BLaER1 treated with 17β-estradiol and CSF1 and Interleukin-3, amounts not matched to agents 10 nM and 100 nM (cell line): ENCODE measurements around the gene ARHGAP44.
A peak's percentile ranks its signal among the peaks of the same experiment; 100 is the strongest.

Source experiments
- H3K27ac ChIP-seq, 11 experiments: shearing (Covaris generic); formaldehyde crosslinking; 2 replicates each; pipeline ENCODE4 v1.8.1; 2022
- H3K27me3 ChIP-seq, 11 experiments: shearing (Covaris generic); formaldehyde crosslinking; 2 replicates each; pipeline ENCODE4 v1.8.1; 2022
- H3K36me3 ChIP-seq, 11 experiments: shearing (Covaris generic); formaldehyde crosslinking; 2 replicates each; pipeline ENCODE4 v1.8.1; 2022
- H3K4me1 ChIP-seq, 10 experiments: shearing (Covaris generic); formaldehyde crosslinking; 2 replicates each; pipeline ENCODE4 v1.8.1; 2022
- H3K4me2 ChIP-seq, 11 experiments: shearing (Covaris generic); formaldehyde crosslinking; 2 replicates each; pipeline ENCODE4 v1.8.1; 2022
- H3K4me3 ChIP-seq, 10 experiments: shearing (Covaris generic); formaldehyde crosslinking; 2 replicates each; pipeline ENCODE4 v1.8.1; 2022
- H3K9ac ChIP-seq, 11 experiments: shearing (Covaris generic); formaldehyde crosslinking; 2 replicates each; pipeline ENCODE4 v1.8.1; 2022
- H3K9me3 ChIP-seq, 11 experiments: shearing (Covaris generic); formaldehyde crosslinking; replicated peaks in 1 of 11; 2 replicates each; pipeline ENCODE4 v1.8.1; 2022
- H4K20me1 ChIP-seq, 11 experiments: shearing (Covaris generic); formaldehyde crosslinking; 2 replicates each; pipeline ENCODE4 v1.8.1; 2022
- Cebpa-rat ChIP-seq, 11 experiments: shearing (Covaris generic); IDR thresholded peaks; 2 replicates each; pipeline ENCODE4 v1.8.1; 2022

Gene ARHGAP44

GRCh38 chr17:13016881-13017654 lies 227.8 kb downstream of the ARHGAP44 start:
- H3K27me3 ChIP-seq: no peaks in the 10 kb centered on the region
- H4K20me1 ChIP-seq: peaks cover 0 to 40% (median 23%) of the 10 kb centered on the region in 11 experiments; a peak in 11 of 22 replicates
- H3K4me3 ChIP-seq: peak overlapping the region; percentile 89 to 100 (median 94)
- no peak for TF ChIP-seq Cebpa-rat (IDR thresholded peaks at IDR 0.05)
- peaks cover 19 to 46% (median 40%) of the 10 kb centered on the region in 10 experiments for H3K4me1 ChIP-seq
- peak overlapping the region; percentile 82 to 92 (median 86) for H3K9ac ChIP-seq
- no peaks in the 10 kb centered on the region for H3K9me3 ChIP-seq
- peak overlapping the region; percentile 55 to 88 (median 84) for H3K27ac ChIP-seq
- H3K4me2 ChIP-seq: peak overlapping the region; percentile 73 to 97 (median 90)
- H3K36me3 ChIP-seq: peaks cover 43 to 47% (median 46%) of the 10 kb centered on the region in 11 experiments

- H3K9ac ChIP-seq: peak within 1 kb of the TSS; percentile 84 to 92 (median 86)
- TF ChIP-seq Cebpa-rat (IDR thresholded peaks at IDR 0.05): no peak
Measured at GRCh38 chr17:13017655-13018459, 228.6 kb downstream of the ARHGAP44 start, which contains the start of gene ELAC2. ELAC2 (minus strand) TSS chr17:13018027; CDS start chr17:13017947, 80 bp downstream.

DNA sequence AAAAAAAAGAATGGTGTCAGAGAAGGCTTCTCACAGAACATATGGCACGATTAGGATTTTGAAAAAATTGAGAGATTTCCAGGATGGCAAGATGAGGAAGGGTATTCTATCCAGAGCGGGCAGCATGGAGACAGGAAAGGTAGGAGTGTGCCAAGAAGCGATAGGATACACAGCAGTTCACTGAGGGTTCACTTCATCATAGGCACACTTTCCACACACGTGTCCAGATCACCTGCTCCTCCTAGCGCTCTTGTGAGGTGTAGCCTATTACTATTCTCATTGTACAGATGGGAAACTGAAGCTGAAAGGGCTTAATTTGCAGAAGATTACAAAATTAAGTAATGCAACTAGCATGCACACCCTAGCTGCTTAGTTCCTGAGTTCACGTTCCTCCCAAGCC lies 234.7 kb downstream of the ARHGAP44 start:
- no peaks in the 10 kb centered on the region for H4K20me1 ChIP-seq
- H3K4me1 ChIP-seq: peaks cover 0 to 16% (median 7%) of the 10 kb centered on the region in 10 experiments; a peak in 14 of 20 replicates
- H3K9ac ChIP-seq: no peak overlapping the region
- H3K9me3 ChIP-seq: no peaks in the 10 kb centered on the region
- H3K27ac ChIP-seq: no peak overlapping the region
- TF ChIP-seq Cebpa-rat (IDR thresholded peaks at IDR 0.05): no peak
- H3K4me3 ChIP-seq: no peak overlapping the region
- no peaks in the 10 kb centered on the region for H3K27me3 ChIP-seq
- peak overlapping the region in 3 of 11 experiments; percentile 25 to 69 (median 36); a peak in 2 of 22 replicates for H3K4me2 ChIP-seq
- no peaks in the 10 kb centered on the region for H3K36me3 ChIP-seq

More at GRCh38 chr17:13017655-13018459, 228.6 kb downstream of the ARHGAP44 start, which contains the start of gene ELAC2:
- no peaks in the 10 kb centered on the region for H3K9me3 ChIP-seq
- H3K36me3 ChIP-seq: peaks cover 35 to 40% (median 38%) of the 10 kb centered on the region in 11 experiments
- H3K4me3 ChIP-seq: peak within 1 kb of the TSS; percentile 89 to 100 (median 94)
- H3K27ac ChIP-seq: peak within 1 kb of the TSS; percentile 72 to 88 (median 85)
- H3K4me1 ChIP-seq: peaks cover 19 to 46% (median 40%) of the 10 kb centered on the region in 10 experiments
- peak within 1 kb of the TSS; percentile 80 to 97 (median 90) for H3K4me2 ChIP-seq
- H4K20me1 ChIP-seq: peaks cover 0 to 32% (median 16%) of the 10 kb centered on the region in 11 experiments; a peak in 9 of 22 replicates
- H3K27me3 ChIP-seq: no peaks in the 10 kb centered on the region

DNA sequence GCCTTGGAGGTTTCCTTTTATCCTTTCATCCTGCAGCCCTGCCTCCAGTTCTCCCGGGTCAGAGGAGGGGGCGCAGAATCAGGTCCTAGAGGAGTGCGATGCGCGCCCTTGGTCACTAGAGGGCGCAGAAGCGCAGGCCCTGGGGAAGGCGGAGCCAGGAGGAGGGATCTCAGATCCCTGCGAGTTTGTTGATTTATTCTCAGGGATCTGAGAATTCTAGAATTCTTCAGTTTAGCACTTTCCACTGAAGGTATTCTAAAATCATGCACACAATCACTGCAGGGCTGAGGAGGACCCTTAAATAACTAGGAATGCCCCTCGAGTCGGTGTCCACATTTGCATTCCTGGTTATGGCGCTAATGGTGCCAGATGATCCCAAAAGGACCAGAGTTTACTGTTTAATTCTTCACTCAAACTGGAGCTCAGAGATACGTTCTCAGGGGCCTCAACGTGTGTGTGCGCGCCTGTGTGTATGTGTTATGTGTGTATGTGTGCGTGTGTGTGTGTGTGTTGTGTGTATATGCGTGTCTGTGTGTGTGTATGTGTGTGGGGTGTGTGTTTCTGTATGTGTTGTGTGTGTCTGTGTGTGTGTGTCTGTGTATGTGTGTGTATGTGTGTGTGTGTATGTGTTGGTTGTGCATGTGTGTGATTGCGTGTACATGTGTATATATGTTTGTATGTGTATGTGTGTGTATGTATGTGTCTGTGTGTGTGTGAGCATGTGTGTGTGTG lies 235.4 kb downstream of the ARHGAP44 start:
- no peaks in the 10 kb centered on the region for H4K20me1 ChIP-seq
- no peak overlapping the region for H3K27ac ChIP-seq
- H3K36me3 ChIP-seq: no peaks in the 10 kb centered on the region
- no peak for TF ChIP-seq Cebpa-rat (IDR thresholded peaks at IDR 0.05)
- H3K4me2 ChIP-seq: peak overlapping the region in 6 of 11 experiments; percentile 12 to 69 (median 30); a peak in 7 of 22 replicates
- H3K9ac ChIP-seq: no peak overlapping the region
- H3K27me3 ChIP-seq: no peaks in the 10 kb centered on the region
- H3K4me3 ChIP-seq: 0 out of 20 replicates have a peak overlapping the region, but pooled peaks of 1 of the 10 experiments have one; percentile 12
- no peaks in the 10 kb centered on the region for H3K9me3 ChIP-seq
- peaks cover 0 to 14% (median 6%) of the 10 kb centered on the region in 10 experiments; a peak in 10 of 20 replicates for H3K4me1 ChIP-seq

GRCh38 chr17:13025258-13025627 lies 235.9 kb downstream of the ARHGAP44 start:
- peak overlapping the region in 5 of 11 experiments; percentile 19 to 52 (median 45); a peak in 7 of 22 replicates for H3K4me2 ChIP-seq
- H3K4me3 ChIP-seq: no peak overlapping the region
- no peaks in the 10 kb centered on the region for H4K20me1 ChIP-seq
- no peak for TF ChIP-seq Cebpa-rat (IDR thresholded peaks at IDR 0.05)
- peaks cover 0 to 14% (median 6%) of the 10 kb centered on the region in 10 experiments; a peak in 10 of 20 replicates for H3K4me1 ChIP-seq
- no peak overlapping the region for H3K9ac ChIP-seq
- no peaks in the 10 kb centered on the region for H3K36me3 ChIP-seq
- no peaks in the 10 kb centered on the region for H3K27me3 ChIP-seq
- H3K9me3 ChIP-seq: no peaks in the 10 kb centered on the region
- no peak overlapping the region for H3K27ac ChIP-seq

DNA sequence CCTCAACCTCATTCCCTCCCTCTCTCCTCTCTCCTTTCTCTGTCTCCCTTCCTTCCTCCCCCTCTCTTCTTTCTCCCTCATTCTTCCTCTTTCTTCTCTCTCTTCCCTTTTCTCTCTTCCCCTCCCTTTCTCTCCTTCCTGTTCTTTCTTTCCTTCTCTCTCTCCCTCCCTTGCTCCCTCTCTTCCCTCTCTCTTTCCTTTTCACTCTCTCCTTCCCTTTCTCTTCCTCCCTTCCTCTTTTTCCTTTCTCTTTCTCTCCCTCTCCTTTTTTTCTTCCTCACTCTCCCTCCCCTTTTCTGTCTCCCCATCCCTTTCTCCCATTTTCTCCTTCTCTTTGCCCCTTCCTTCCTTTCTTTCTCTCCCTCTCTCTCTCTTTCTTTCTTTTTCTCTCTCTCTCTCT lies 236.4 kb downstream of the ARHGAP44 start:
- Histone ChIP-seq H4K20me1 (no peaks in the 10 kb centered on the region), H3K9me3 (no peaks in the 10 kb centered on the region), H3K4me1 (peaks cover 0 to 14% (median 6%) of the 10 kb centered on the region in 10 experiments; a peak in 10 of 20 replicates), H3K27ac (no peak overlapping the region), H3K9ac (no peak overlapping the region), H3K4me3 (no peak overlapping the region), H3K27me3 (no peaks in the 10 kb centered on the region), H3K4me2 (peak overlapping the region in 5 of 11 experiments; percentile 19 to 52 (median 45); a peak in 7 of 22 replicates), H3K36me3 (no peaks in the 10 kb centered on the region)
- TF ChIP-seq Cebpa-rat (IDR thresholded peaks at IDR 0.05): no peak

DNA sequence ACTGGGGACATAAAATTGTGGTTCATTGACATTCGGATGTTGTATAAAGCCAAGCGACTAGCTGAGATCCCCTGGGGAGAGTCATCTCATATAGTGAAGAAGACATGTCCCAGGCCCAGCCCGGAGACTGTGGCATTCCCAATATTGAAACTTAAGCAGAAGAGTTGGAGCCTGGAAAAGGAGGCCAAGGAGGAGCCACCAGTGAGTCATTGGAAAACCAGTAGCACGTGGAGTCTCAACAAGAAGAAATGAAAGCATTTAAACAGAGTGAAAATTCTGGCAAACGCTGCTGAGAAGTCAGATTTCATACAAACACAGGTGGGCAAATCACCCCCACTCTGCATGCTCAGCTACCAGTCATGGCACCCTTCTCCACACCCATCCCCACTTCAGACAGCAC lies 237.9 kb downstream of the ARHGAP44 start:
- Histone ChIP-seq H3K4me2 (no peak overlapping the region), H3K4me3 (no peak overlapping the region), H3K9me3 (no peaks in the 10 kb centered on the region), H3K4me1 (peaks cover 0 to 14% (median 6%) of the 10 kb centered on the region in 10 experiments; a peak in 11 of 20 replicates), H3K9ac (no peak overlapping the region), H3K27ac (no peak overlapping the region), H3K36me3 (no peaks in the 10 kb centered on the region), H3K27me3 (no peaks in the 10 kb centered on the region), H4K20me1 (no peaks in the 10 kb centered on the region)
- TF ChIP-seq Cebpa-rat (IDR thresholded peaks at IDR 0.05): no peak

DNA sequence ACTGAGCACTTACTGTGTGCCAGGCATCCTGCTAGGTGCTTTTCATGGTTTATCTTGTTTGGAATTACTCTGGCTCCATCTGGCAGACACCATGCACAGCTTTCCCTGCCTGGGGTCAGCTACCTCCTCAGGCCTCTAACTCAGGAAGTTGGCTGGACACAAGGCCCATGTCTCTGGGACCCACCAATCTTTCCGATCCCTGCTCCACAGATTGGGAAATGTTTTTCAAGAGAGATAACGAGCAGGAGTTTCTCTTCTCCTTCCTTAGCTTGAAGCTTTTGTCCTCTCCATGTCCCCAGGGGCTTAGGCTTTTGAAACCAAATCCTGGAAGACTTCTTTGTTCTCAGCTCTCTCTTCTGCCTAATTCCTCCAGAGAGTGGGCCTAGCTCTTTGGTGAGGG lies 240.0 kb downstream of the ARHGAP44 start:
- Histone ChIP-seq H3K4me1 (peaks cover 0 to 17% (median 7%) of the 10 kb centered on the region in 10 experiments; a peak in 12 of 20 replicates), H3K4me2 (no peak overlapping the region), H3K9ac (0 out of 22 replicates have a peak overlapping the region, but pooled peaks of 1 of the 11 experiments have one; percentile 29), H3K27ac (no peak overlapping the region), H3K9me3 (no peaks in the 10 kb centered on the region; a peak in 1 of 22 replicates), H3K27me3 (no peaks in the 10 kb centered on the region), H3K36me3 (no peaks in the 10 kb centered on the region), H3K4me3 (no peak overlapping the region), H4K20me1 (no peaks in the 10 kb centered on the region)
- TF ChIP-seq Cebpa-rat (IDR thresholded peaks at IDR 0.05): no peak
